ENCODE measurements around the gene VCPKMT.

DNA sequence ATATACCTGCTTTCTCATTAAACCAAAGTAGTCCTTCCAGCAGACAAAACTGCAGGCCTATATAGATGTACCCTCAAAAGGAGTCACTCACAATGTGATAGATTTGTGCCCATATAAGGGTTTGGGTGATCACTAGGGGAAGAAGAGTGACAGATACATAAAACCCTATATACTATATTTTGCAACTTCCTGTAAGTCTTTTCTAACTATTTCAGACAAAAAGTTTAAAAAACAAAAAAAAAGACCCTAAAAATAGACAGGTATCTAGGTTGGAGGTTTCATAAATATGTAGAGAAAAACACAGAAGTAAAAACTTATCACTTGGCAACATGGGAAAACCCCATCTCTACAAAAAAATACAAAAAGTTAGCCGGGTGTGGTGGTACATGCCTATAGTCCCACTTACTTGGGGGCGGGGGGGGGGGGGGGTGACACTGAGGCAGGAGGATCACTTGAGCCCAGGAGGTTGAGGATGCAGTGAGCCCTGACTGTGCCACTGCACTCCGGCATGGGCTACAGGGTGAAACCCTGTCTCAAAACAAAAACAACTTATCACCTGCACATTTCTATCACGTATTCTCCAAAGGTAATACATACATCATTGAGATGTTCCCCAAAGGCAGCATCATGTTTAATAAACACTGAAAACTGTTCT is 2.9 kb downstream of the VCPKMT start:
- TF ChIP-seq, protein P1, sequence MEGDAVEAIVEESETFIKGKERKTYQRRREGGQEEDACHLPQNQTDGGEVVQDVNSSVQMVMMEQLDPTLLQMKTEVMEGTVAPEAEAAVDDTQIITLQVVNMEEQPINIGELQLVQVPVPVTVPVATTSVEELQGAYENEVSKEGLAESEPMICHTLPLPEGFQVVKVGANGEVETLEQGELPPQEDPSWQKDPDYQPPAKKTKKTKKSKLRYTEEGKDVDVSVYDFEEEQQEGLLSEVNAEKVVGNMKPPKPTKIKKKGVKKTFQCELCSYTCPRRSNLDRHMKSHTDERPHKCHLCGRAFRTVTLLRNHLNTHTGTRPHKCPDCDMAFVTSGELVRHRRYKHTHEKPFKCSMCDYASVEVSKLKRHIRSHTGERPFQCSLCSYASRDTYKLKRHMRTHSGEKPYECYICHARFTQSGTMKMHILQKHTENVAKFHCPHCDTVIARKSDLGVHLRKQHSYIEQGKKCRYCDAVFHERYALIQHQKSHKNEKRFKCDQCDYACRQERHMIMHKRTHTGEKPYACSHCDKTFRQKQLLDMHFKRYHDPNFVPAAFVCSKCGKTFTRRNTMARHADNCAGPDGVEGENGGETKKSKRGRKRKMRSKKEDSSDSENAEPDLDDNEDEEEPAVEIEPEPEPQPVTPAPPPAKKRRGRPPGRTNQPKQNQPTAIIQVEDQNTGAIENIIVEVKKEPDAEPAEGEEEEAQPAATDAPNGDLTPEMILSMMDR (IDR thresholded peaks at IDR 0.05) = no peak
- no peak for TF ChIP-seq POLR2A (IDR thresholded peaks at IDR 0.05)
